Prostate gland (tissue), 2 donors: ENCODE results near the gene TRAPPC12. TPM values are rescaled to one million over a fixed set of nuclear protein-coding genes. Genes with fewer than 3 reads are reported as not detected.

Source experiments
- DNase-seq: peaks from one replicate; pipeline ENCODE4 v3.0.0-alpha.2; 2019; ENCODE audit warnings: low spot score
- H3K27ac ChIP-seq, 2 donors: fragments of 200-600 bp; sonication (generic); 2 replicates each; pipeline ENCODE4 v1.5.1; 2017 to 2019
- H3K27me3 ChIP-seq: fragments of 200-600 bp; sonication (generic); replicated peaks from 2 replicates; pipeline ENCODE4 v1.5.1; 2019; ENCODE audit not compliant: insufficient read depth
- H3K36me3 ChIP-seq, 2 donors: fragments of 200-600 bp; sonication (generic); 1 replicate in 1 of 2; 2 replicates in 1 of 2; pipeline versions ENCODE4 v1.5.1 to v1.8.1; 2017 to 2019
- H3K4me1 ChIP-seq: fragments of 200-600 bp; sonication (generic); replicated peaks from 2 replicates; pipeline ENCODE4 v1.5.1; 2019
- H3K4me3 ChIP-seq, 2 donors: fragments of 200-600 bp; sonication (generic); 2 replicates each; pipeline ENCODE4 v1.5.1; 2017 to 2019
- H3K9me3 ChIP-seq: fragments of 200-600 bp; sonication (generic); 2 replicates; pipeline ENCODE4 v1.5.1; 2017
- CTCF ChIP-seq, 4 experiments: fragments of 200-600 bp in 2 of 4; fragments of 450-650 bp in 2 of 4; sonication (generic) in 2 of 4; IDR thresholded peaks; 1 replicate in 3 of 4; 2 replicates in 1 of 4; pipeline ENCODE4 v1.5.1; 2016 to 2019; ENCODE audit warnings: antibody characterized with exemption in 4 of 4, mild to moderate bottlenecking in 2 of 4, moderate library complexity in 2 of 4
- POLR2A ChIP-seq: fragments of 450-650 bp; IDR thresholded peaks from one replicate; pipeline ENCODE4 v1.6.1; 2016; ENCODE audit warnings: antibody characterized with exemption, mild to moderate bottlenecking
- POLR2AphosphoS5 ChIP-seq: sonication (generic); formaldehyde crosslinking; IDR thresholded peaks from one replicate; pipeline ENCODE4 v1.6.1; 2017; ENCODE audit warnings: antibody characterized with exemption
- WGBS: methylation state at CpG from one replicate; pipeline ENCODE4 v1.1.5; 2018; 5-methylcytosine and 5-hydroxymethylcytosine counted together
- intact Hi-C: fragments of 100-400 bp; cut with DNase I; formaldehyde crosslinking; loops from one replicate; pipeline ENCODE4 v1.14.2; 2022
- total RNA-seq, 2 donors: library from RNA; depleted of rRNA; stranded (reverse); fragments of >200 nt; gene quantifications; one replicate each; pipeline ENCODE4 v1.1.0, GENCODE V29; 2016

The TRAPPC12 gene
- total RNA-seq, 2 donors from 2014 or later = 114 to 128 TPM

- DNase-seq = no peak
- no peaks in the 10 kb centered on the region for H3K4me1 ChIP-seq
- WGBS = 65% methylated on average over 13 of the region's 13 CpGs
- H3K4me3 ChIP-seq = no peak overlapping the region
- TF ChIP-seq CTCF (IDR thresholded peaks at IDR 0.05) (no peak), POLR2AphosphoS5 (no peak), POLR2A (no peak)
- peaks cover 0 to 9% of the 10 kb centered on the region in 2 donors for H3K36me3 ChIP-seq
- no peaks in the 10 kb centered on the region for H3K9me3 ChIP-seq
- H3K27me3 ChIP-seq = no peaks in the 10 kb centered on the region
- intact Hi-C loops = no loop called here
- H3K27ac ChIP-seq = no peak overlapping the region
These were observed 69.6 kb downstream of the TRAPPC12 start for GRCh38 chr2:3449086-3449485.

GRCh38 chr2:3449936-3450335, 70.4 kb downstream of the TRAPPC12 start:
- H3K4me1 ChIP-seq = no peaks in the 10 kb centered on the region
- TF ChIP-seq POLR2A (no peak), POLR2AphosphoS5 (no peak), CTCF (IDR thresholded peaks at IDR 0.05) (no peak)
- 89% methylated on average over 11 of the region's 11 CpGs for WGBS
- H3K27ac ChIP-seq = no peak overlapping the region
- intact Hi-C loops = no loop called here
- H3K4me3 ChIP-seq = no peak overlapping the region
- no peaks in the 10 kb centered on the region for H3K27me3 ChIP-seq
- peaks cover 0 to 6% of the 10 kb centered on the region in 2 donors for H3K36me3 ChIP-seq
- H3K9me3 ChIP-seq = no peaks in the 10 kb centered on the region
- no peak for DNase-seq

GRCh38 chr2:3450385-3451010, 71.0 kb downstream of the TRAPPC12 start:
- no peak overlapping the region for H3K4me3 ChIP-seq
- 73% methylated on average over 16 of the region's 16 CpGs for WGBS
- intact Hi-C loops = no loop called here
- H3K9me3 ChIP-seq = no peaks in the 10 kb centered on the region
- TF ChIP-seq CTCF (IDR thresholded peaks at IDR 0.05) = no peak
- no peak for TF ChIP-seq POLR2A
- TF ChIP-seq POLR2AphosphoS5 = no peak
- no peak overlapping the region for H3K27ac ChIP-seq
- H3K36me3 ChIP-seq = peaks cover 0 to 5% of the 10 kb centered on the region in 2 donors
- DNase-seq = no peak
- no peaks in the 10 kb centered on the region for H3K27me3 ChIP-seq
- H3K4me1 ChIP-seq = no peaks in the 10 kb centered on the region

- H3K4me1 ChIP-seq = no peaks in the 10 kb centered on the region
- WGBS = 83% methylated on average over 4 of the region's 4 CpGs
- no peak for DNase-seq
- no peak for TF ChIP-seq POLR2A
- no peaks in the 10 kb centered on the region for H3K36me3 ChIP-seq
- intact Hi-C loops = no loop called here
- H3K27ac ChIP-seq = no peak overlapping the region
- H3K27me3 ChIP-seq = no peaks in the 10 kb centered on the region
- H3K4me3 ChIP-seq = no peak overlapping the region
- H3K9me3 ChIP-seq = no peaks in the 10 kb centered on the region
These were observed 71.7 kb downstream of the TRAPPC12 start for GRCh38 chr2:3451169-3451568.

GRCh38 chr2:3451926-3452671, 72.6 kb downstream of the TRAPPC12 start:
- intact Hi-C loops = no loop called here
- H3K27ac ChIP-seq = no peak overlapping the region
- 90% methylated on average over 15 of the region's 17 CpGs for WGBS
- H3K4me1 ChIP-seq = no peaks in the 10 kb centered on the region
- H3K9me3 ChIP-seq = no peaks in the 10 kb centered on the region
- no peaks in the 10 kb centered on the region for H3K36me3 ChIP-seq
- no peaks in the 10 kb centered on the region for H3K27me3 ChIP-seq
- no peak overlapping the region for H3K4me3 ChIP-seq
- DNase-seq = no peak
- no peak for TF ChIP-seq POLR2AphosphoS5
- no peak for TF ChIP-seq CTCF (IDR thresholded peaks at IDR 0.05)
- TF ChIP-seq POLR2A = no peak
